Keratinocyte (primary cell): Measurements from ENCODE around the gene OLIG3. TPM values are rescaled to one million over a fixed set of nuclear protein-coding genes. Genes with fewer than 3 reads are reported as not detected.
A peak's percentile ranks its signal among the peaks of the same experiment; 100 is the strongest.

Experiments
- DNase-seq: peaks from one replicate; pipeline ENCODE4 v3.0.0-alpha.2; 2011; ENCODE audit warnings: low read depth, missing footprints, low spot score
- FAIRE-seq: peaks from 2 replicates; lab custom pipeline; 2011; peaks lifted over from hg19 to GRCh38; lab: Jason Lieb, UNC
- H2AFZ ChIP-seq: 2 replicates; pipeline ENCODE4 v1.6.0; 2012; ENCODE audit warnings: low read length, control low read depth, inconsistent platforms; ENCODE audit not compliant: control insufficient read depth
- H3K27ac ChIP-seq: 2 replicates; pipeline ENCODE4 v1.5.1; 2011; ENCODE audit warnings: low read length; ENCODE audit not compliant: control insufficient read depth, insufficient read depth
- H3K27me3 ChIP-seq: 3 replicates; pipeline ENCODE4 v1.6.0; 2011; ENCODE audit warnings: low read length; ENCODE audit not compliant: control insufficient read depth, insufficient read depth; ENCODE audit errors: extremely low read depth
- H3K36me3 ChIP-seq, 2 experiments: 2 replicates in 1 of 2; 3 replicates in 1 of 2; pipeline ENCODE4 v1.5.1; 2011; ENCODE audit warnings: low read length in 2 of 2, mild to moderate bottlenecking in 1 of 2; ENCODE audit not compliant: control insufficient read depth in 2 of 2, insufficient read depth in 2 of 2; ENCODE audit errors: extremely low read depth in 1 of 2
- H3K4me1 ChIP-seq: 3 replicates; pipeline ENCODE4 v1.5.1; 2011; ENCODE audit warnings: low read length; ENCODE audit not compliant: control insufficient read depth, insufficient read depth; ENCODE audit errors: extremely low read depth
- H3K4me2 ChIP-seq: 3 replicates; pipeline ENCODE4 v1.6.0; 2011; ENCODE audit warnings: low read depth, low read length; ENCODE audit not compliant: control insufficient read depth, insufficient read depth; ENCODE audit errors: extremely low read depth
- H3K4me3 ChIP-seq, 3 experiments: fragments of 200-600 bp in 1 of 3; sonication (generic) in 1 of 3; 2 replicates in 2 of 3; 3 replicates in 1 of 3; pipeline ENCODE4 v1.5.1; 2011 to 2016; ENCODE audit warnings: low read length in 3 of 3, mild to moderate bottlenecking in 3 of 3, control low read depth in 2 of 3, inconsistent platforms in 1 of 3, low read depth in 1 of 3, mixed read lengths in 1 of 3, mixed run types in 1 of 3, moderate library complexity in 1 of 3; ENCODE audit not compliant: control insufficient read depth in 2 of 3, insufficient read depth in 2 of 3; ENCODE audit errors: extremely low read depth in 1 of 3
- H3K79me2 ChIP-seq: 2 replicates; pipeline ENCODE4 v1.6.0; 2012; ENCODE audit warnings: low read length; ENCODE audit not compliant: control insufficient read depth, insufficient read depth
- H3K9ac ChIP-seq: 3 replicates; pipeline ENCODE4 v1.6.0; 2011; ENCODE audit warnings: low read length; ENCODE audit not compliant: control insufficient read depth, insufficient read depth; ENCODE audit errors: extremely low read depth
- H3K9me1 ChIP-seq: 3 replicates; pipeline ENCODE4 v1.6.0; 2011; ENCODE audit warnings: low read length; ENCODE audit not compliant: control insufficient read depth, insufficient read depth; ENCODE audit errors: extremely low read depth
- H3K9me3 ChIP-seq: 2 replicates; pipeline ENCODE4 v1.5.1; 2012; ENCODE audit warnings: low read depth, low read length; ENCODE audit not compliant: control insufficient read depth
- H4K20me1 ChIP-seq: 3 replicates; pipeline ENCODE4 v1.6.0; 2011; ENCODE audit warnings: low read length; ENCODE audit not compliant: control insufficient read depth, insufficient read depth; ENCODE audit errors: extremely low read depth
- CTCF ChIP-seq, 3 experiments: IDR thresholded peaks in 1 of 3; conservative IDR thresholded peaks in 1 of 3; optimal IDR thresholded peaks in 1 of 3; 2 replicates in 2 of 3; 3 replicates in 1 of 3; pipeline versions ENCODE3 to v1.5.1; 2011; ENCODE audit warnings: low read length in 3 of 3, mild to moderate bottlenecking in 3 of 3, moderate library complexity in 2 of 3, control low read depth in 1 of 3, inconsistent platforms in 1 of 3; ENCODE audit not compliant: insufficient read depth in 2 of 3; ENCODE audit errors: extremely low read depth in 1 of 3
- EZH2 ChIP-seq: IDR thresholded peaks from one replicate; pipeline ENCODE4 v1.6.1; 2012; ENCODE audit warnings: inconsistent platforms, mild to moderate bottlenecking, low read length, moderate library complexity
- dilution Hi-C: fragments of 300-500 bp; cut with MboI; formaldehyde crosslinking; loops from one replicate; pipeline ENCODE4 v1.7.0; 2020; ENCODE audit warnings: low sequenced_read_pairs; ENCODE audit not compliant: extremely low pct_ligation_motif_present
- polyA plus RNA-seq, 5 experiments: library from polyadenylated mRNA; depleted of rRNA in 3 of 5; stranded (reverse) in 3 of 5; stranded (forward) in 1 of 5; unstranded in 1 of 5; fragments of >200 nt; gene quantifications; 1 replicate in 1 of 5; 2 replicates in 3 of 5; 3 replicates in 1 of 5; pipeline versions ENCODE4 v1.2.1 to v1.2.3, GENCODE V29; 2011 to 2012; ENCODE audit warnings: missing spikeins in 2 of 5, low read depth in 1 of 5, low replicate concordance in 1 of 5

OLIG3 gene
- polyA plus RNA-seq, 1 donor (not counting 4 experiments of a cell fraction or from before 2014, with no cell fraction given) = not detected

GRCh38 chr6:137497721-137498463 lies 3.7 kb upstream of the OLIG3 start:
- Histone ChIP-seq H3K27ac (no peak overlapping the region), H3K9me1 (no peaks in the 10 kb centered on the region), H3K9me3 (no peaks in the 10 kb centered on the region), H3K79me2 (no peaks in the 10 kb centered on the region), H3K27me3 (peaks cover 70% of the 10 kb centered on the region), H3K9ac (no peak overlapping the region), H4K20me1 (no peaks in the 10 kb centered on the region), H3K36me3 (no peaks in the 10 kb centered on the region), H3K4me2 (no peak overlapping the region), H3K4me1 (peaks cover 3% of the 10 kb centered on the region), H3K4me3 (no peak overlapping the region), H2AFZ (no peak overlapping the region)
- dilution Hi-C loops = no loop called here
- DNase-seq (no peak), FAIRE-seq (no peak)
- TF ChIP-seq CTCF (optimal IDR thresholded peaks at IDR 0.05 in 1 of 3, IDR thresholded peaks at IDR 0.05 in 1 of 3, conservative IDR thresholded peaks at IDR 0.05 in 1 of 3; ENCODE audit: extremely low read depth in 1 of 3, insufficient read depth in 2 of 3, low read length in 3 of 3) (no peak), EZH2 (peak; percentile 90)

- no peak overlapping the region for H3K9ac ChIP-seq
- H3K27me3 ChIP-seq = peaks cover 76% of the 10 kb centered on the region
- no peaks in the 10 kb centered on the region for H4K20me1 ChIP-seq
- H2AFZ ChIP-seq = no peak overlapping the region
- no peak overlapping the region for H3K27ac ChIP-seq
- FAIRE-seq = no peak
- DNase-seq = no peak
- H3K4me1 ChIP-seq = peaks cover 3% of the 10 kb centered on the region
- H3K36me3 ChIP-seq = no peaks in the 10 kb centered on the region
- dilution Hi-C loops = no loop called here
- no peaks in the 10 kb centered on the region for H3K9me1 ChIP-seq
- H3K4me3 ChIP-seq = no peak overlapping the region
- TF ChIP-seq CTCF (optimal IDR thresholded peaks at IDR 0.05 in 1 of 3, IDR thresholded peaks at IDR 0.05 in 1 of 3, conservative IDR thresholded peaks at IDR 0.05 in 1 of 3; ENCODE audit: extremely low read depth in 1 of 3, insufficient read depth in 2 of 3, low read length in 3 of 3) = no peak
- peak; percentile 91 for TF ChIP-seq EZH2
- no peaks in the 10 kb centered on the region for H3K79me2 ChIP-seq
- no peaks in the 10 kb centered on the region for H3K9me3 ChIP-seq
- no peak overlapping the region for H3K4me2 ChIP-seq
These were observed 2.9 kb upstream of the OLIG3 start for GRCh38 chr6:137496909-137497720.
